ENCODE results near the gene RNF2. TPM values are rescaled to one million over a fixed set of nuclear protein-coding genes. Genes with fewer than 3 reads are reported as not detected.

RNF2 gene
- total RNA-seq, 1 experiment from 2014 or later, result 26.2 TPM

- no peaks in the 10 kb centered on the region for H3K4me1 ChIP-seq (replicated peaks; ENCODE audit: insufficient read depth)
- no peak for DNase-seq
- H3K36me3 ChIP-seq (ENCODE audit: low read depth), result no peaks in the 10 kb centered on the region
- TF ChIP-seq CTCF (conservative IDR thresholded peaks at IDR 0.05) (no peak), EZH2 (IDR thresholded peaks at IDR 0.05; ENCODE audit: low read depth) (no peak)
- intact Hi-C loops (cut with micrococcal nuclease; ENCODE audit: unreplicated experiment), result no loop called here
- no peak overlapping the region for H3K4me2 ChIP-seq
- no peaks in the 10 kb centered on the region for H3F3A ChIP-seq (ENCODE audit: insufficient read depth, low read depth)
- no peaks in the 10 kb centered on the region for H3K9me2 ChIP-seq (ENCODE audit: insufficient read depth)
- POLR2A ChIA-PET (ENCODE audit: unreplicated experiment), result no interaction called here
- CTCF ChIA-PET, result no interaction called here
- BruUV-seq (replicated peaks), result no TSS peak
- H3K27me3 ChIP-seq (ENCODE audit: insufficient read depth, low read depth), result no peaks in the 10 kb centered on the region
- H2AFZ ChIP-seq, result no peak overlapping the region
- no peaks in the 10 kb centered on the region for H3K9me3 ChIP-seq (ENCODE audit: insufficient read depth, low read depth)
- no peaks in the 10 kb centered on the region for H4K20me1 ChIP-seq (ENCODE audit: insufficient read depth)
- H3K79me2 ChIP-seq (ENCODE audit: low read depth), result peaks cover 63% of the 10 kb centered on the region
- H3K27ac ChIP-seq, result no peak overlapping the region
- H3K4me3 ChIP-seq, result no peak overlapping the region
Measured at GRCh38 chr1:185074307-185074706, 28.9 kb downstream of the RNF2 start.

DNA sequence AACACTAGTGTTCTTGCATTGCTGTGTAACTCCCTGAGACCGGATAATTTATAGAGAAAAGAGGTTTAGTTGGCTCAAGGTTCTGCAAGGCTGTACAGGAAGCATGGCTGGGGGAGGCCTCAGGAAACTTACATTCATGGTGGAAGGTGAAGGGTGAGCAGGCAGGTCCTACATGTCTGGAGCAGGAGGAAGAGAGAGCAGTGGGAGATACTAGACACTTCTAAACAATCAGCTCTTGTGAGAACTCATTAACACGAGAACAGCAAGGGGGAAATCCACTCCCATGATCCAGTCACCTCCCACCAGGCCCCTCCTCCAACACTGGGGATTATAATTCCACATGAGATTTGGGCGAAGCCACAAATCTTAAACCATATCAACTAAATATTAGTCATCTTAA, 30.1 kb downstream of the RNF2 start:
- H4K20me1 ChIP-seq (ENCODE audit: insufficient read depth), result no peaks in the 10 kb centered on the region
- H3K27ac ChIP-seq, result no peak overlapping the region
- no peak overlapping the region for H2AFZ ChIP-seq
- ChIA-PET POLR2A (ENCODE audit: unreplicated experiment) (no interaction called here), CTCF (no interaction called here)
- DNase-seq, result no peak
- BruUV-seq (replicated peaks), result no TSS peak
- H3K79me2 ChIP-seq (ENCODE audit: low read depth), result peaks cover 55% of the 10 kb centered on the region
- no peaks in the 10 kb centered on the region for H3K27me3 ChIP-seq (ENCODE audit: insufficient read depth, low read depth)
- H3K9me2 ChIP-seq (ENCODE audit: insufficient read depth), result no peaks in the 10 kb centered on the region
- intact Hi-C loops (cut with micrococcal nuclease; ENCODE audit: unreplicated experiment), result no loop called here
- H3F3A ChIP-seq (ENCODE audit: insufficient read depth, low read depth), result no peaks in the 10 kb centered on the region
- no peak overlapping the region for H3K4me3 ChIP-seq
- H3K4me2 ChIP-seq, result no peak overlapping the region
- TF ChIP-seq CTCF (conservative IDR thresholded peaks at IDR 0.05), result no peak
- no peak for TF ChIP-seq EZH2 (IDR thresholded peaks at IDR 0.05; ENCODE audit: low read depth)
- no peaks in the 10 kb centered on the region for H3K4me1 ChIP-seq (replicated peaks; ENCODE audit: insufficient read depth)
- H3K36me3 ChIP-seq (ENCODE audit: low read depth), result no peaks in the 10 kb centered on the region
- no peaks in the 10 kb centered on the region for H3K9me3 ChIP-seq (ENCODE audit: insufficient read depth, low read depth)

GRCh38 chr1:185077374-185077773, 32.0 kb downstream of the RNF2 start:
- TF ChIP-seq EZH2 (IDR thresholded peaks at IDR 0.05; ENCODE audit: low read depth), result no peak
- no peak for TF ChIP-seq CTCF (conservative IDR thresholded peaks at IDR 0.05)
- ChIA-PET CTCF (interaction anchor here (0.7 kb wide), 1 partner anchor 11 kb away, joined by 3 read pairs; no protein-coding TSS in a partner anchor), POLR2A (ENCODE audit: unreplicated experiment) (interaction anchor here (0.5 to 0.6 kb wide), 3 partner anchors 13 to 604 kb away, joined by 3 to 7 read pairs (median 5); no protein-coding TSS in a partner anchor)
- no peak overlapping the region for H3K4me3 ChIP-seq
- H4K20me1 ChIP-seq (ENCODE audit: insufficient read depth), result no peaks in the 10 kb centered on the region
- H3K27me3 ChIP-seq (ENCODE audit: insufficient read depth, low read depth), result no peaks in the 10 kb centered on the region
- BruUV-seq (replicated peaks), result no TSS peak
- intact Hi-C loops (cut with micrococcal nuclease; ENCODE audit: unreplicated experiment), result no loop called here
- no peaks in the 10 kb centered on the region for H3K9me2 ChIP-seq (ENCODE audit: insufficient read depth)
- no peaks in the 10 kb centered on the region for H3K4me1 ChIP-seq (replicated peaks; ENCODE audit: insufficient read depth)
- H3K27ac ChIP-seq, result no peak overlapping the region
- no peaks in the 10 kb centered on the region for H3K9me3 ChIP-seq (ENCODE audit: insufficient read depth, low read depth)
- H3K36me3 ChIP-seq (ENCODE audit: low read depth), result no peaks in the 10 kb centered on the region
- H3F3A ChIP-seq (ENCODE audit: insufficient read depth, low read depth), result no peaks in the 10 kb centered on the region
- no peak overlapping the region for H2AFZ ChIP-seq
- no peak for DNase-seq
- H3K4me2 ChIP-seq, result no peak overlapping the region
- H3K79me2 ChIP-seq (ENCODE audit: low read depth), result peaks cover 48% of the 10 kb centered on the region
